Lower lobe of right lung (tissue), 2 donors: ENCODE results near the gene DTL. TPM values are rescaled to one million over a fixed set of nuclear protein-coding genes. Genes with fewer than 3 reads are reported as not detected.
"Not testable (repeated sequence)": the region's sequence is repeated elsewhere in the genome, so short reads cannot be mapped to it uniquely, and the experiment has no call there.

Experiments
- ATAC-seq, 2 donors: fragments of 200-7000 bp; cut with Tn5 transposase; one replicate each; pipeline ENCODE4 v1.9.1; 2020 to 2022; ENCODE audit warnings: mild to moderate bottlenecking in 2 of 2, moderate library complexity in 2 of 2
- DNase-seq: peaks from one replicate; pipeline ENCODE4 v3.0.0-alpha.2; 2020
- H3K27ac ChIP-seq: fragments of 200-600 bp; one replicate; pipeline ENCODE4 v1.8.0; 2022
- H3K27me3 ChIP-seq: fragments of 200-600 bp; one replicate; pipeline ENCODE4 v1.8.0; 2022; ENCODE audit warnings: low read depth
- H3K36me3 ChIP-seq: fragments of 200-600 bp; one replicate; pipeline ENCODE4 v1.8.0; 2022; ENCODE audit warnings: mild to moderate bottlenecking
- H3K4me1 ChIP-seq: fragments of 200-600 bp; one replicate; pipeline ENCODE4 v1.8.0; 2022
- H3K4me3 ChIP-seq: fragments of 200-600 bp; one replicate; pipeline ENCODE4 v1.8.0; 2022; ENCODE audit warnings: mild to moderate bottlenecking
- H3K9me3 ChIP-seq: fragments of 200-600 bp; one replicate; pipeline ENCODE4 v1.8.0; 2022
- CTCF ChIP-seq: fragments of 200-600 bp; IDR thresholded peaks from one replicate; pipeline ENCODE4 v1.8.0; 2022; ENCODE audit warnings: antibody characterized with exemption, mild to moderate bottlenecking
- intact Hi-C: fragments of 100-400 bp; cut with DNase I; formaldehyde crosslinking; loops from one replicate; pipeline ENCODE4 v1.11.0; 2022
- total RNA-seq: library from RNA; stranded (reverse); fragmentation: NEBNext Ultra II Directional; extraction: Animal tissue kit (Norgen Biotek cat#: 25700); gene quantifications from one replicate; pipeline ENCODE4 v1.2.1, GENCODE V29; 2021
- donor health status: DM: no; HTN: yes; CAD: no; lungs with severe emphysema.

DTL gene
- total RNA-seq, 1 donor from 2014 or later: 3.9 TPM

GRCh38 chr1:212012034-212012740, 23.4 kb upstream of the DTL start:
- ATAC-seq: peak; percentile 96

GRCh38 chr1:212013672-212014071, 21.9 kb upstream of the DTL start:
- peak in 1 of 2 donors; percentile 38 for ATAC-seq

More at GRCh38 chr1:212012034-212012740, 23.4 kb upstream of the DTL start:
- Histone ChIP-seq H3K27ac (no peak overlapping the region), H3K27me3 (no peaks in the 10 kb centered on the region), H3K36me3 (peaks cover 2% of the 10 kb centered on the region), H3K4me1 (no peaks in the 10 kb centered on the region), H3K4me3 (no peak overlapping the region), H3K9me3 (no peaks in the 10 kb centered on the region)
- TF ChIP-seq CTCF: peak; percentile 89
- DNase-seq: peak; percentile 63
- intact Hi-C loops: no loop called here

GRCh38 chr1:212020975-212021374, 14.6 kb upstream of the DTL start:
- Histone ChIP-seq H3K27ac (no peak overlapping the region), H3K4me1 (no peaks in the 10 kb centered on the region), H3K9me3 (peaks cover 3% of the 10 kb centered on the region), H3K27me3 (no peaks in the 10 kb centered on the region), H3K36me3 (peaks cover 13% of the 10 kb centered on the region), H3K4me3 (no peak overlapping the region)
- intact Hi-C loops: no loop called here
- DNase-seq: no peak
- ATAC-seq: no peak
- no peak for TF ChIP-seq CTCF

More at GRCh38 chr1:212013672-212014071, 21.9 kb upstream of the DTL start:
- intact Hi-C loops: no loop called here
- H3K4me1 ChIP-seq: no peaks in the 10 kb centered on the region
- no peak overlapping the region for H3K27ac ChIP-seq
- no peaks in the 10 kb centered on the region for H3K36me3 ChIP-seq
- H3K27me3 ChIP-seq: no peaks in the 10 kb centered on the region
- no peak for TF ChIP-seq CTCF
- no peak for DNase-seq
- H3K9me3 ChIP-seq: no peaks in the 10 kb centered on the region
- no peak overlapping the region for H3K4me3 ChIP-seq

GRCh38 chr1:212021563-212021962, 14.0 kb upstream of the DTL start:
- no peak overlapping the region for H3K4me3 ChIP-seq
- no peaks in the 10 kb centered on the region for H3K4me1 ChIP-seq
- H3K36me3 ChIP-seq: peaks cover 13% of the 10 kb centered on the region
- H3K9me3 ChIP-seq: peaks cover 3% of the 10 kb centered on the region
- no peak overlapping the region for H3K27ac ChIP-seq
- DNase-seq (no peak), ATAC-seq (no peak)
- intact Hi-C loops: no loop called here
- no peak for TF ChIP-seq CTCF
- no peaks in the 10 kb centered on the region for H3K27me3 ChIP-seq

GRCh38 chr1:212022908-212023307, 12.6 kb upstream of the DTL start:
- ATAC-seq, H3K27me3 ChIP-seq, H3K27ac ChIP-seq, DNase-seq, H3K4me1 ChIP-seq, H3K9me3 ChIP-seq, H3K4me3 ChIP-seq, intact Hi-C loops: not testable (repeated sequence)
- peaks cover 13% of the 10 kb centered on the region for H3K36me3 ChIP-seq

- intact Hi-C loops: no loop called here
- peaks cover 3% of the 10 kb centered on the region for H3K9me3 ChIP-seq
- H3K27me3 ChIP-seq: no peaks in the 10 kb centered on the region
- H3K36me3 ChIP-seq: peaks cover 13% of the 10 kb centered on the region
- H3K27ac ChIP-seq: no peak overlapping the region
- H3K4me1 ChIP-seq: peaks cover 11% of the 10 kb centered on the region
- DNase-seq: no peak
- no peak for TF ChIP-seq CTCF
- no peak for ATAC-seq
- H3K4me3 ChIP-seq: no peak overlapping the region
Measured at GRCh38 chr1:212024469-212025149, 10.9 kb upstream of the DTL start.

- H3K27me3 ChIP-seq, H3K36me3 ChIP-seq, H3K4me3 ChIP-seq, intact Hi-C loops, H3K27ac ChIP-seq, H3K9me3 ChIP-seq: not testable (repeated sequence)
- ATAC-seq: peak; percentile 72 to 87
- peak; percentile 72 for DNase-seq
- peaks cover 20% of the 10 kb centered on the region for H3K4me1 ChIP-seq
Measured at GRCh38 chr1:212027727-212028126, 7.8 kb upstream of the DTL start.
